HG03342 (cell line): Measurements from ENCODE around the gene CDH2.

ENCODE experiments used
- ATAC-seq: cut with Tn5 transposase; IDR thresholded peaks from one replicate; pipeline ENCODE4 v1.9.1; 2021; ENCODE audit warnings: mild to moderate bottlenecking, moderate library complexity; ENCODE audit not compliant: unreplicated experiment

The CDH2 gene

DNA sequence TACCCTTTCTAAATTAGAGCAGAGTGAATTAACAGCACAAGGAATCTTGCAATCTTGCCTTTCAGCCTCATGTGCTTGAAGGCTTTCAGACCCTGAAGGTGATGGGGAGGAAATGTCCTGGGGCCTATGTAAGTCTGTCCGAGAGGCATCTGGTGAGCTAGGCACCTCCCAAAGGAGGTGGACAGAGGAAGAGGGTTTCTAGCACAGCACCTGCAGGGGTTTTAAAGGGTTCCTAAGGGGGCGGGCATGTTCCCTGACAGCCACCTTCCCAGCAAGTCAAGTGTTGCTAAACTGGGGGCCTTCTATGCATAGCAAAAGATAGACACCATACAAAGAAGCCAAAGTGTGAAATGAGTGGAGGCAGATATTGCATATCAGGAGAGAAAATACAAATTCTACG lies 88.5 kb downstream of the CDH2 start:
- ATAC-seq: no peak

DNA sequence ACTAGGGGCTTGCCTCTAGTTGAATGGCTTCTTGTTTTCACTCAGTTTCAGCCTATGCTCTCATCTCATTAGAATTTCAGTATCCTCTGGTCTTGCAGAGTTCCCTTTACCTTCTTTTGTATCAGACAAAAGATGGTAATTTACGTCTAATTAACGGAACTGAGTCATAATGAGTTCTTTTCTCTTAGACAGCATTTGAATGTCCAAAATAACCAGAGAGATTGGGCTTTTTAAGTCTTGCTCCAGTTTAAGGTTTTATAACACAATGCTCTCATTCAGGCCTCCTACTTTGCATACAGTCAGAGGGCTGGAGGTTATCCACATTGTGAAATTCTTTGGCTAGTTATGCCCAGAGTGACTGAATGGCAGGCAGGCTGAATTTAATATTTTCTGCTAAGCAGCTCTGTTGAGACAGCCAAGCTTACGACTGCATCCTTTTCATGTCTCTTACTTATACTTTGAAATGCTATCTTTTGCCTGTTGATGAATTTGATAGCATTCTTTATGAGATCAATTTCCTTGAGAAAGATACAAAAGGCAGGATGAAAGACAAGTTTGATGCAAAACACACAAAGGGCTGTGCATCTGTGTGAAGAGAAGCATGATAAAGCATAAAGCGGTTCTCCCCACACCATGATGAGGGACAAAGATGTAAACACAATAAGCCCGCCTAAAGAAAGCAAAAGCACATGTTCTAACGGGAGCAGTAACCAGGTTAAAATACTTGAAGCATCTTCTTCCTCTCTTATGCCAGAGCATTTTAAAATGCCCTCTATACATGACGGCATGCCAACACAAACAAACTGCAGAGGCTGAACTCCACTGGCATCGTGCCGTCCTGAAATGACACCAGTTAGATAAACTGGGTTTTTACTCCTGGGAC lies 90.0 kb downstream of the CDH2 start:
- ATAC-seq: no peak

DNA sequence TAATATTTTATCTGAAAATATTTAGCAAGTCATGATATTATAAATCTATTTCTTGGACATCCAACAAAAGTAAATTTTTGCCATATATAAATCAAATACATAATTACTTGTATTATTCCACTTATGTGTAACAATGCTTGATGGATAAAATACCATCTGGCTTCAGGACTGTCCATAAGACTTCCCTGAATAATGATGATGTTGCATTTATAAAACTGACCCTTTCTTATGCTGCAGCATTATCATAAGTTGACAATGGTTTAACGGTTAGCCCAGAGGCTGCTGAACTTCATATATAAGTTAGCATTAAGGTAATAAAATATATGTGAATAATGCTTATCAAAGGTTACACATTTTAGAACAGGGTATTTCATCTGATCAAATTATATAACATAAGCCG lies 95.4 kb downstream of the CDH2 start:
- ATAC-seq: no peak

DNA sequence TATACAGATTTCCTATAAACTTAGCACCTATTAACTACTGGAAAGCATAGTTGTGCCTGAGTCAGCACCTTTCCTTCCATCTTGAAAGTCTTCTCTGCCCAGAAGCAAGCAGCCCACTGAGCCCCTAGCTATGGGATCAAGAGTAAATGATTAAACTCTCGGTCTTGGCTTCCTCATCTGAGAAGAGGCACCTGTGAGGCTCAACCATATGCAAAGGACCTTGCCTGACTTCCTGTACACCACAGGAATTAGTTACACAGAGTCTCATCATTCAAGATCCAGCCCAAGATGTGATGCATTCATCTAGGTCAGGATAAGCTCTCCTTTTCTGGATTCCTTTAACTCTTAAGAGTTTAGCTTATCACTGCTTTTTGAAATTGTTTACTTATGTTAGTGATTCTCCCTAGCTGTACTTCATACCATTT lies 96.0 kb downstream of the CDH2 start:
- peak; percentile 59 for ATAC-seq

DNA sequence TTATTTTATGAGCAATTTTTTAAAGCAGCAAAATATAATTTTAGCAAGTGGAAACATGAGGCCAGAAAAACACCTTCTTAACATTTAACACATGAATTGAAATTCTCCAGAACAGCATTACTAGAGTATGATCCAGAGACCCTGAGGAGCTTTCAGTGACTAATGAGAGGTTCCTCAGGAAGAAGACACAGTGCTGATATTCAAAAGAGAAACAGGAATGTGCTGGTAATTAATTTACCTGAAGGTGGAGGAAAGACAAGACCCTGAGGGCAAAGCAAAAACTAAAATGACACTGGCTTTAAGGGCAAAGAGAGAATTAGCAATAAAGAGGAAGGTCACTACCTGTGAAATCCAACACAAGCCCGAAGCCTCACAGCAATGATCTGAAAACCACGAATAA lies 97.0 kb downstream of the CDH2 start:
- ATAC-seq: no peak

DNA sequence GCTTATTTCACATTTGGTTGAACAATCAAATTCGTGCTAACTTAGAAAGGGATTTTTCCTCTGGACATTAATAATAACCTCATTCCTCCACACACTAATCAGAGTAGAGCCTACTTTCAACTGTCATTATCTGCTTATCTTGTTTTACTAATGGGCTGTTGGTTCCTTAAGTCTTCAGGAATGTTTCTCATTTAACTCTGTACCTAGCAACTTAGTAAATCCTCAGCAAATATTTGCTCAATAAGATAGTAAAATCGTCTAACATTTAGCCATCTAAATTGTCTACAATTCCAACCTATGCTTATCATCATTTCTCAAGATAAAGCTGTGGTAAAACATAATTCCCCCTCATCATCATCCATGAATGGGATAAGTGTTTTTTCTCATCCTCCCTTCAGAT lies 98.1 kb downstream of the CDH2 start:
- ATAC-seq: no peak

DNA sequence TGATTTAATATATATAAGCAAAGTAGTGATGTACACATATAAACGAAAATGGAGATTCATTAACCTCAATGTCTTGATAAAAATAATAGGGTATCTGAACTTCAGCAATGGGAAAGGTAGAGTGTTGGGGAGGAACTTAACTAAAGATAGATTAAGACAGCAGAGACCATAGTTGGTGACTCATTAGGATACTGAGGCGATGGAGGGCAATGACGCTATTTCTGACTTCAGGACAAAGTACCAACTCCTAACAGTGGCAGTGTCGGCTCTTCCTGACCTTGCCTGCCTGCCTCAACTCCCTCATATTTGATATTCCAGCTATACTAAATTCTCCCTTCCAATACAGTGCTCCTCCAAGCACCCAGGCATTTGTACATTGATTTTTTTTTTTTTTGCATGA lies 98.6 kb downstream of the CDH2 start:
- no peak for ATAC-seq

DNA sequence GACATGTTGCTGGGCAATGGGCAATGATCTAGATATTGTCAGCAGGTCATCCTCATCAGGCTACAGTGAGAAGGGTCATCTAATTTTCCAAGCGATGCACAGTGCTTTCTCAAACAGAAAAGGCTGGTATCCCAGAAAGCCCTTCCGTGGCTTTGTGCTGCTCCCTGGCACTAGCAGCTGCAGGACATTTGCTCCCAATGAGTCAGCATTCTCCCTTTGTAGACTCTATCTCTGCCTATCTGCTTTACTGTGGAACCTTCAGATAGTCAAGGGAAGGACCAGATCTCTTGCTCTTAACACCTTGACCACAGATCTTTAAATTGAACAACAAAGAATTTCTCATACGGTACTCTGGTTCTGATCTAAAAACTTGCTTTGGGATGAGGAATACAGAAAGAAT lies 101.4 kb downstream of the CDH2 start:
- no peak for ATAC-seq

DNA sequence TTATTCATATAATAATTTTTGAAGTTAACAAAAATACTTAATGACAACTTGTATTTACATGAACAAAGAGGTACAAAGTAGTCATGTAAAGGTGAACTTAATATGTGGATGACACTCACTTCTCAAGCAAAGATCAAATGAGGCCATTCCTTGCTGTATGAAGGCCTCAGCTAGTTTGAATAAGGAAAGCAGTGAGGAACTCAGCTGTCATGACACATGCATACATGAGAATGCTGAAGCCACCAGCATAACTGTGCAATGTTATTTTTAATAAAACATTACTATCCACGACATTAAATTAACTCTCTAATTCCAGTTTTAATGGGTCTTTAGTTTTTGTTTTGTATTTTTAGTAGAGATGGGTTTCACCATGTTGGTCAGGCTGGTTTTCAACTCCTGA lies 102.9 kb downstream of the CDH2 start:
- ATAC-seq: no peak

DNA sequence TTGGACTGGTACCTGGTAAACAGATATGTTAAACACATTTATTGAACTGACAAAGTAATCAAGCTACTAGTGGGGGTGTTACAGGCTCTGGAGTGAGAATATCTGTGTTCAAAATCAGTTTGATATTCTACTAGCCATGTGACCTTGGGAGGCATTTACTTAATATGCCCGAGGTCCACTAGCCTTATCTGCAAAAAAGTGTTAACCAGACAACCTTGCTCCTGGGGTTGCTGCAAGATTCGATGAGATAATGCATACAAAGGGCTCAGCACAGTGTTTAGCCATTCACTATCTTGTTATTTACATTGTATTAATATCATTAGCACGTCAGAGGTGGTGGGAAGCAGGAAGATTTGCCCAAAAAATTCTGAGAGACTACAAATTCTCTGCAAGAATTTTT lies 103.3 kb downstream of the CDH2 start:
- ATAC-seq: no peak

DNA sequence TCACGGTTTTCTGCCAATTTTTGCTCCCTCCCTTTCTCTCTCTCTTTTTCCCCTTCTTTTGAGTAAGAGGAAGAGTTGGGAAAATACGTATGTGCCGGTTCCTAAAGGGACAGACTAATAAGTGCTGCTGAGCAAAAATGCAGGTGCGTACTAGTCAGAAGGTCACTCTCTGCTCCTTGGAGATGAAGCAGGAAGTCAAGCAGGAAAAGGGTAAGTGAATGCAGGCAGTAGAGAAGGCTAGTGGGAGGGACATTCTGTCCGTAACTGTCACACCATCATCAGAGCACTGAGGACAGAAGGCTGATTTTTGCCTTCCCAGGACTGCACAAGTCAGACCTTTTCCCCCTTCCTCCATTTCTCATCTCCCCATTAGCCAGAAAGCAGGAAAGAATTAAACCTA lies 105.7 kb downstream of the CDH2 start:
- no peak for ATAC-seq

DNA sequence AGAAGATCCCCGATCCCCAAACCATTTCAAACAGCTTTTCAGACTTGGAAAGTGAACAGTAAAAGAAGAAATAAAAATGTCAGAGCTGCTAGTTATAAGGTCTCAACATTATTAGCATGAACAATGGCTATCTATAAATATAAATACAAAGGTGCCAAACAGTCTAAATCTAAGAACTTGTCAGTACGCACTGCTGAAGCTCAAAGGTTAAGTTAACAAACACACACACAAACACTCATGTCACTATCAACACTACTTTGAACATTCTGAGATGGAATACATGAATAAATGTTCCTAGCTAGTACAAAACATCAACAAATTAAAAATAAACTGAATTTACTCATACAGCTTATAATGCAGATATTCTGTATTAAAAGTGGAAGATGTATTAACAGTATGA lies 108.7 kb downstream of the CDH2 start:
- ATAC-seq: no peak

DNA sequence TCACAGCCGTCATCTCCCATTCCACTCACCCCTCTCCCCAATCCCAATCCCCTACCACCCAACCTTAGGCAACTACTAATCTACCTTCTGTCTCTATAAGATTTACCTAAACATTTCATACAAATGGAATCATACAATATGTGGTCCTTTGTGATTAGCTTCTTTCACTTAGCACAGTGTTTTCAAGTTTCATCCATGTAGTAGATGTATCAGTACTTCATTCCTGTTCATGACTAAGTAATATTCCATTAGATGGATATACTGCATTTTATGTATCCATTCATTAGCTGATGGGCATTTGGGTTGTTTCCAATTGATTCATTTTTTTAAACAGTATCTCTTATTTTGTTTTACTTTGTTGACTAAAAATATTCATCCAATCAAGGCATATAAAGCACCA lies 109.6 kb downstream of the CDH2 start:
- no peak for ATAC-seq

DNA sequence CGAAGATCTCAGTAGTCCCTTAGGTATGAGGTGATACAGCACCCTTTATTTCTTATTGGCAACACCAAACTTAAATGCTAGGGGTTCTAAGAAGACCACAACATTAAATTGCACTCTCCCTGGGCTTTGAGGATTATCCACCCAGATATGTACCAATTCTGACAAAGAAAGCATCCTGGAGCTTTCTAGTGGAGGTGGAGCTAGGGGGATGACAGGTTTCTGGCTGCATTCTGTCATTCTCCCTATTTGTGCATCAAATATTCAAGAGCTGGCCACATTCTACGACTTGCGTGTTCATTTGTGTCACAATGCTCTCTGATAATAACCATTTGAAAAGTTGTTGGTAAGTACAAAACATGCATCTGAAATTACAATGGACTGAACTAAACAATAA lies 111.1 kb downstream of the CDH2 start:
- no peak for ATAC-seq

DNA sequence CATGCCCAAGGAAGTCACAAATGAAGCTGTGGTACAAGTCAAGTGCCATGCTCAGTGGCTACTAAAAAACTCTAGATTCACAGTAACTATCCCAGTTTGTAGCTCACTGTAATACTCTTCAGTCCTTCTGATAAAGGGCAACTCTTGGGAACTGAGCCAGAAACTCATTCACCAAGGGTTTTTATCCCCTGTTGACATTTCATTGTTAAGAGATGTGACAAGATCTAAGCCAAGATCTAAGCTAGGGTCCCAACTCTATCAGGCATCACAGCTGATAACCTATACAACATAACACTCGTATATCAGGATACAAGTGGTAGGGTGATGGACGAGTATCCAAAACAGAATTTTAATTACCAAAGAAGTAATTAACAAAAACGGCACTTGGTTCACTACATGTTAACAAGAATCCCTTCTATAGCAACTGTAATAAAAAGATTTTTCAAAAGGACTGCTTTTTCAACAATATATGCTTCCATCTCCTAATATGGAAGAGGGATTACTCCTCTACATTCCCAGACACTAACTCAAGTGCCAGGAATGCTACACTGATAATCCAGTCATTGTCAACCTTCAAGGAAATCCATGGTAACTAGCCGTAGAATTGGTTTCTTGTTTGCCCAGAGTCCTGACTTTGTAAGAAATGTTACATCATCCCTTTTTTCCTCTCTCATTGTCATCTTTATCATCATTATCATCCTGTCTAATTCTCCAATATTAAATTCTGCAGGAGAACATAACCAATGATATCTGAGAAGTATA lies 111.7 kb downstream of the CDH2 start:
- no peak for ATAC-seq

DNA sequence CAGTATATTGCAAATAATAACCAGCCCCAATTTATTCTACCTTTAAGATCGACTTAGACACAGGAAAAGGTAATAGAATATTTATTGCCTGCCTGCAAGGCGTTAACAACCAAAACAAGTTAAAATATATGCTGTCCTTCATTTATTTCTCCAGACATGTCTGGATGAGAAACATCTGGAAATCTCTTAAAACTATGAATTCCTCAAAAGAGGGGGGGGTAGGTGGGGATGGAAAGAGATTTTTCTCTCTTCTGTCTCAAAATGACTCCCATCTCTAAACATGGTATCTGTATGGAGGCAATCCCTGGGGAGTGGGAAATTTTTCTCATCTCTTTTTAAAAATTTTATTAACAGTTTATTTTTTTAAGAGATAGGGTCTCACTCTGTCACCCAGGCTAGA lies 113.0 kb downstream of the CDH2 start:
- ATAC-seq: no peak

DNA sequence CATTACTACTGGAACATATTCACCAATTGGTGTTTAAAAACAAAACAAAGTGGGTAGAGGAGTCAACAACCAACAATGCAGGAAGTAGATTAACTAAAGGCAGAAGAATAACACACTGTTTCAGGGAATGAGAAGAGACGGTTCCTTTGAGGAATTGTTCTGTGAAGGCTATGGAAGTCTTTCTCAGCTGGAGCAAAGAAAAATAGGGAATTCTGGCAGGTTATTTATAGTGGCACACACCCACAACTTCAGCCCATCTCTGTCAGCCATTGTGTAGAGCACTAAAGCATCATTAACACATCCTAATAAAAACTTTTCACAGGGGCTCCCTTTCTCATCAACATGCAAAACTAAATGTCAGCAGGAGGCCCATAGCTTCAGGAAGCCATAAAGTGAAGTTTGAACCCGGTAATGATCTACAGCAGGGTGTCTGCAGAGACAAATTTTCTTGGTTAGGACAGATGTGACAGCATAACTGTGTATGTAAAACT lies 113.6 kb downstream of the CDH2 start:
- no peak for ATAC-seq

DNA sequence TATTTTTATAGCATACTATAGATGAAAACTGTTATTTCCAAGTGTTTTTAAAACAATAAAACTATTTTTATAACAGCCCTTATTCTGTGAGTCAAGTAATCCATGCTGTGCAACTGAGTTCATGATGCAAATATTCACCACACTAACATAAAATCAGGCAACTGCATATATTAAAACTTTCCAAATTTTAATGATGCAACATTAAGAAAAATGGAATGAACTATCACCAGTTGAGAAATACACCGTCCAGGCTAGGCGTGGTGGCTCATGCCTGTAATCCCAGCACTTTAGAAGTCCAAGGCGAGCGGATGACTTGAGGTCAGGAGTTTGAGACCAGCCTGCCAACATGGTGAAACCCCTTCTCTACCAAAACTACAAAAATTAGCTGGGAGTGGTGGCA lies 114.5 kb downstream of the CDH2 start:
- ATAC-seq: no peak

DNA sequence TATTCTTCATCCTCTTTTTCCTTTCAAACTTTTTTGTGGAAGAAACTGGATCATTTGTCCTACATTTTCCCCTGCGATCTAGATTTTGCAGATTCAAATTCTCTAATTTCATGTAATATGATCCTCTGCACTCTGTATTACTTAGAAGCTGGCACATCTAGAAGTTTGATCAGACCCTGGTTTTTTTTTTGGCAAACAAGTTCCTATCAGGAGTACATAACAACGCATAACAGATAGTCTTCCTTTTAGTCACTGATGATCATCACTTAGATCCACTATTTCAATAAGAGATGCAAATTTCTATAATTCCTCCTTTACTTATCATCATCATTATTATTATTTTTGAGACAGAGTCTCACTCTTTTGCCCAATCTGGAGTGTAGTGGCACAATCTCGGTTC lies 117.1 kb downstream of the CDH2 start:
- no peak for ATAC-seq

DNA sequence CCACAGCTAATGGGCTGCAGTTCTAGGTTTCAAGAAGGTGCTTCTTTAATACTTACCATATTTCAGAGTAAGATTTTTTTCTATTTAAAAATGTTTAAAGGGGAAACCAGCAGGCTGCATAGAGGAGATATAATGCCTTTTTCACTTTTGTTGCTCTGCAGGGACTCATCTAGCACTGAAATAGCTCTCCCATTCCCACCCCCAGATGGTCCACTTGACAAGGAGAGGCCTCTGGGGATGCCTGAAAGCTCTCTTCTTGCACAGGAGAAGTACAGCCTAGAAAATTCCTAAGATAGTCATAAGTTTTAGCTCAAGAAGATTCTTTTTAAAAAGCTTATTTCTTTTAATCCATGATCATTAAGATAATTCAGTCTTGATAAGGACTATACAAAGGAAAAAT lies 126.4 kb downstream of the CDH2 start:
- ATAC-seq: no peak

DNA sequence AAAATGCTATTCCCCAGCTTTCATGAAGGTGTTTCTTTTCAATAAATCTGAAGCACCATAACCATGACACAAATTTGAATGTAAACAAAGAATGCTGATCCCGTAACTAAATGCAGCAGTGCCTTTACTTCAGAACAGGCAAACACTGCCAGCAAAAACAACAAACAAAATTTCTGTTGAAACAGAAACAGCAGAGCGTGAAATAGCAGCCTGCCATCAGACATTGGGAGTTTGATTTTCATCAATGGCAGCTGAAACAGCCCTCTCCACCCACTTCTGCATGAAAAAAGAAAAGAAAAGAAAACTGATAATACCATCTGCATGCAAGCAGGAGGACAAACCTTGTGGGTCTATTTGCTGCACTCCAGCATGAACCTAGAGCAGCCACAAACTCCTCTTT lies 128.3 kb downstream of the CDH2 start:
- ATAC-seq: no peak

DNA sequence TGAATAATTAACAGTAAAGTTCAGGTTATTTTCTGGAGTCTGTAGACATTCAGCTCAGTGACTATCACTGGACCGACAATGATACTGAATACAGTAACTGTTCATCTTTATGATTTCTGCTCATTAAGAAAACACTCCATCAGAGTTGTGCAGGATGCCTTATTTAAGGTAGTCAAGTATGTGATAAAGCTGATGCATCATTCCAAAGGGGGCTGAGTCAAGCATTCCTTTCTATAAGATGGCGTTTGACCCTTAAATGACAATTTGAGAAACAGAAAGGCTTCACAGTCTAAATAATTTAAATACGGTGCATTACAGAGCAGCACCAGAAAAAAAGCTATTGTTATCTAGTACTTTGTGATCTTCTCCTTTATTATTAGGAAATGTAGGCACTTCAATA lies 131.1 kb downstream of the CDH2 start:
- ATAC-seq: no peak
